Spleen (tissue), 11 donors: ENCODE data around the gene PARD3. TPM values are rescaled to one million over a fixed set of nuclear protein-coding genes. Genes with fewer than 3 reads are reported as not detected.

Experiments
- DNase-seq: peaks from one replicate; pipeline ENCODE4 v3.0.0-alpha.2; 2020
- H3K27ac ChIP-seq, 8 donors: fragments of 200-600 bp; sonication (generic) in 7 of 8; 1 replicate in 4 of 8; 2 replicates in 4 of 8; pipeline versions ENCODE4 v1.5.0 to v1.8.0; 2016 to 2021; ENCODE audit warnings: inconsistent platforms in 4 of 8, mild to moderate bottlenecking in 4 of 8, moderate library complexity in 1 of 8
- H3K27me3 ChIP-seq, 7 donors: fragments of 200-600 bp; sonication (generic) in 6 of 7; replicated peaks in 1 of 7; 1 replicate in 4 of 7; 2 replicates in 3 of 7; pipeline versions ENCODE4 v1.5.0 to v1.8.0; 2016 to 2021; ENCODE audit warnings: inconsistent platforms in 3 of 7, mild to moderate bottlenecking in 1 of 7
- H3K36me3 ChIP-seq, 6 donors: fragments of 200-600 bp; sonication (generic) in 5 of 6; 1 replicate in 4 of 6; 2 replicates in 2 of 6; pipeline versions ENCODE4 v1.5.0 to v1.8.0; 2016 to 2021; ENCODE audit warnings: inconsistent platforms in 2 of 6
- H3K4me1 ChIP-seq, 6 donors: fragments of 200-600 bp; sonication (generic) in 5 of 6; 1 replicate in 3 of 6; 2 replicates in 3 of 6; pipeline versions ENCODE4 v1.5.0 to v1.8.0; 2016 to 2021; ENCODE audit warnings: inconsistent platforms in 3 of 6
- H3K4me3 ChIP-seq, 8 donors: fragments of 200-600 bp; sonication (generic) in 7 of 8; 1 replicate in 4 of 8; 2 replicates in 4 of 8; pipeline versions ENCODE4 v1.5.0 to v1.8.0; 2016 to 2021; ENCODE audit warnings: inconsistent platforms in 4 of 8, mild to moderate bottlenecking in 4 of 8, moderate library complexity in 2 of 8
- H3K9me3 ChIP-seq, 8 donors: fragments of 200-600 bp; sonication (generic) in 7 of 8; 1 replicate in 4 of 8; 2 replicates in 4 of 8; pipeline versions ENCODE4 v1.5.0 to v1.8.0; 2016 to 2021; ENCODE audit warnings: inconsistent platforms in 4 of 8
- CTCF ChIP-seq, 11 experiments: fragments of 200-600 bp in 7 of 11; fragments of 450-650 bp in 4 of 11; sonication (generic) in 4 of 11; IDR thresholded peaks in 8 of 11; conservative IDR thresholded peaks in 3 of 11; 1 replicate in 7 of 11; 2 replicates in 4 of 11; pipeline versions ENCODE4 v1.4.0 to v1.8.0; 2016 to 2021; ENCODE audit warnings: antibody characterized with exemption in 11 of 11, inconsistent platforms in 4 of 11, mild to moderate bottlenecking in 1 of 11
- POLR2A ChIP-seq, 3 donors: fragments of 450-650 bp; IDR thresholded peaks; one replicate each; pipeline ENCODE4 v1.5.1; 2017; ENCODE audit warnings: antibody characterized with exemption in 3 of 3, mild to moderate bottlenecking in 1 of 3
- POLR2AphosphoS5 ChIP-seq, 3 donors: sonication (generic); formaldehyde crosslinking; IDR thresholded peaks; one replicate each; pipeline ENCODE4 v1.5.1; 2017; ENCODE audit warnings: antibody characterized with exemption in 3 of 3
- WGBS, 5 donors: extraction: QIAGEN DNeasy Blood & Tissue Kit in 3 of 5; methylation state at CpG; one replicate each; pipeline versions ENCODE4 v1.1.5 to v1.1.7; 2013 to 2018; 5-methylcytosine and 5-hydroxymethylcytosine counted together
- intact Hi-C: fragments of 100-400 bp; cut with DNase I; formaldehyde crosslinking; loops from one replicate; pipeline ENCODE4 v1.15.0; 2023; ENCODE audit warnings: low total_unique reads
- polyA plus RNA-seq, 3 donors: library from polyadenylated mRNA; stranded (reverse); fragments of 200-250 nt; gene quantifications; one replicate each; pipeline ENCODE4 v1.2.1, GENCODE V29; 2013
- total RNA-seq, 7 donors: library from RNA; depleted of rRNA in 3 of 7; stranded (reverse); fragments of >200 nt in 3 of 7; fragmentation: NEBNext Ultra II Directional in 4 of 7; extraction: Animal tissue kit (Norgen Biotek cat#: 25700) in 4 of 7; gene quantifications; one replicate each; pipeline versions ENCODE4 v1.1.0 to v1.2.1, GENCODE V29; 2016 to 2021
- donor health status: healthy with polysubstance abuse.
- donor health status: DM: no; HTN: no; CAD: no; lungs with moderate emphysema.
- donor health status: DM: no; HTN: no; CAD: no.
- donor health status: Bipolar disorder and iron deficiency.
- donor health status: healthy.
- donor health status: DM: no; HTN: no; CAD: no.
- donor health status: DM: yes; HTN: yes; CAD: no.

The PARD3 gene
- total and polyA plus RNA-seq, 10 donors: 2.8 to 18.9 (median 10.8) TPM

GRCh38 chr10:34244756-34245484 is 570.2 kb downstream of the PARD3 start:
- Histone ChIP-seq H3K4me1 (no peaks in the 10 kb centered on the region), H3K9me3 (no peaks in the 10 kb centered on the region), H3K27me3 (no peaks in the 10 kb centered on the region), H3K27ac (no peak overlapping the region), H3K36me3 (no peaks in the 10 kb centered on the region), H3K4me3 (no peak overlapping the region)
- intact Hi-C loops: no loop called here
- DNase-seq: no peak
- WGBS, 5 donors: 77 to 87% (median 81%) methylated on average over 9 of the region's 9 CpGs
- TF ChIP-seq POLR2A (IDR thresholded peaks at IDR 0.05) (no peak), POLR2AphosphoS5 (IDR thresholded peaks at IDR 0.05) (no peak), CTCF (IDR thresholded peaks at IDR 0.05 in 8 of 11, conservative IDR thresholded peaks at IDR 0.05 in 3 of 11) (no peak)

GRCh38 chr10:34241226-34242000 is 573.7 kb downstream of the PARD3 start:
- Histone ChIP-seq H3K4me3 (no peak overlapping the region), H3K36me3 (no peaks in the 10 kb centered on the region), H3K9me3 (no peaks in the 10 kb centered on the region), H3K27me3 (no peaks in the 10 kb centered on the region), H3K27ac (no peak overlapping the region), H3K4me1 (no peaks in the 10 kb centered on the region)
- 80 to 89% (median 82%) methylated on average over 10 of the region's 10 CpGs for WGBS, 5 donors
- intact Hi-C loops: no loop called here
- TF ChIP-seq POLR2AphosphoS5 (IDR thresholded peaks at IDR 0.05) (no peak), CTCF (IDR thresholded peaks at IDR 0.05 in 8 of 11, conservative IDR thresholded peaks at IDR 0.05 in 3 of 11) (no peak), POLR2A (IDR thresholded peaks at IDR 0.05) (no peak)
- DNase-seq: no peak

GRCh38 chr10:34240039-34240438 is 575.1 kb downstream of the PARD3 start:
- no peaks in the 10 kb centered on the region for H3K4me1 ChIP-seq
- no peak for DNase-seq
- no peaks in the 10 kb centered on the region for H3K27me3 ChIP-seq
- H3K4me3 ChIP-seq: no peak overlapping the region
- TF ChIP-seq POLR2A (IDR thresholded peaks at IDR 0.05): no peak
- no peak for TF ChIP-seq POLR2AphosphoS5 (IDR thresholded peaks at IDR 0.05)
- no peak for TF ChIP-seq CTCF (IDR thresholded peaks at IDR 0.05 in 8 of 11, conservative IDR thresholded peaks at IDR 0.05 in 3 of 11)
- no peaks in the 10 kb centered on the region for H3K36me3 ChIP-seq
- intact Hi-C loops: no loop called here
- H3K9me3 ChIP-seq: no peaks in the 10 kb centered on the region
- no peak overlapping the region for H3K27ac ChIP-seq
- 78 to 88% (median 84%) methylated on average over 7 of the region's 7 CpGs for WGBS, 5 donors

- intact Hi-C loops: no loop called here
- Histone ChIP-seq H3K4me1 (no peaks in the 10 kb centered on the region), H3K9me3 (no peaks in the 10 kb centered on the region), H3K36me3 (no peaks in the 10 kb centered on the region), H3K27ac (no peak overlapping the region), H3K4me3 (no peak overlapping the region), H3K27me3 (no peaks in the 10 kb centered on the region)
- WGBS, 5 donors: 79 to 86% (median 85%) methylated on average over 1 of the region's 1 CpG
- no peak for DNase-seq
- TF ChIP-seq CTCF (IDR thresholded peaks at IDR 0.05 in 8 of 11, conservative IDR thresholded peaks at IDR 0.05 in 3 of 11) (no peak), POLR2AphosphoS5 (IDR thresholded peaks at IDR 0.05) (no peak), POLR2A (IDR thresholded peaks at IDR 0.05) (no peak)
Measured at GRCh38 chr10:34237898-34238455, 577.1 kb downstream of the PARD3 start.
